Neural cell (in vitro differentiated cells): ENCODE results near the gene MAGI2. TPM values are rescaled to one million over a fixed set of nuclear protein-coding genes. Genes with fewer than 3 reads are reported as not detected.

ENCODE experiments used
- H2AFZ ChIP-seq: fragments of 200-600, 300-800 bp; sonication (generic), shearing (Covaris generic); 2 replicates; pipeline ENCODE4 v1.6.0; 2014; ENCODE audit warnings: low read depth, mild to moderate bottlenecking, antibody characterized with exemption, low read length, moderate library complexity
- H3F3A ChIP-seq: fragments of 200-600 bp; shearing (Covaris generic); 2 replicates; pipeline ENCODE4 v1.6.1; 2016; ENCODE audit warnings: mild to moderate bottlenecking, moderate library complexity, mixed read lengths, antibody characterized with exemption, low read length; ENCODE audit not compliant: insufficient read depth, poor library complexity, severe bottlenecking
- H3K27ac ChIP-seq: fragments of 200-600, 300-800 bp; sonication (generic), shearing (Covaris generic); 2 replicates; pipeline ENCODE4 v1.5.1; 2014; ENCODE audit warnings: mild to moderate bottlenecking, low read length, moderate library complexity
- H3K27me3 ChIP-seq: fragments of 300-800, 200-600 bp; sonication (generic), shearing (Covaris generic); 2 replicates; pipeline ENCODE4 v1.6.0; 2014; ENCODE audit warnings: mild to moderate bottlenecking, low read depth, low read length, moderate library complexity; ENCODE audit not compliant: insufficient read depth
- H3K36me3 ChIP-seq: fragments of 300-800, 200-600 bp; sonication (generic), shearing (Covaris generic); 2 replicates; pipeline ENCODE4 v1.5.1; 2014; ENCODE audit warnings: mild to moderate bottlenecking, antibody characterized with exemption, low read length, moderate library complexity; ENCODE audit not compliant: insufficient read depth
- H3K4me2 ChIP-seq: fragments of 300-800, 200-600 bp; sonication (generic), shearing (Covaris generic); 2 replicates; pipeline ENCODE4 v1.6.0; 2014; ENCODE audit warnings: mild to moderate bottlenecking, low read length
- H3K4me3 ChIP-seq: fragments of 300-800, 200-600 bp; sonication (generic), shearing (Covaris generic); 2 replicates; pipeline ENCODE4 v1.5.1; 2014; ENCODE audit warnings: mild to moderate bottlenecking, low read length, moderate library complexity
- H3K79me2 ChIP-seq: fragments of 200-600 bp; shearing (Covaris generic); replicated peaks from 2 replicates; pipeline ENCODE4 v1.6.0; 2014; ENCODE audit warnings: mild to moderate bottlenecking, low read length, moderate library complexity; ENCODE audit not compliant: insufficient read depth
- H3K9ac ChIP-seq: fragments of 300-800, 200-600 bp; sonication (generic), shearing (Covaris generic); 2 replicates; pipeline ENCODE4 v1.6.1; 2016; ENCODE audit warnings: mild to moderate bottlenecking, low read length, mixed read lengths
- H3K9me2 ChIP-seq: fragments of 200-600 bp; shearing (Covaris generic); 2 replicates; pipeline ENCODE4 v1.6.1; 2016; ENCODE audit warnings: mild to moderate bottlenecking, low read length, mixed read lengths; ENCODE audit not compliant: insufficient read depth
- H3K9me3 ChIP-seq: fragments of 200-600, 300-800 bp; sonication (generic), shearing (Covaris generic); 2 replicates; pipeline ENCODE4 v1.6.1; 2016; ENCODE audit warnings: mild to moderate bottlenecking, mixed run types, low read length, moderate library complexity, mixed read lengths
- H4K20me1 ChIP-seq: fragments of 200-600 bp; shearing (Covaris generic); 2 replicates; pipeline ENCODE4 v1.6.1; 2016; ENCODE audit warnings: mild to moderate bottlenecking, mixed run types; ENCODE audit not compliant: insufficient read depth
- EP300 ChIP-seq: fragments of 450-650 bp; conservative IDR thresholded peaks from 2 replicates; pipeline ENCODE4 v1.6.1; 2014; ENCODE audit warnings: antibody characterized with exemption, mild to moderate bottlenecking, moderate library complexity; ENCODE audit not compliant: poor library complexity, severe bottlenecking
- EZH2 ChIP-seq: fragments of 200-600, 300-800 bp; shearing (Covaris generic), sonication (generic); IDR thresholded peaks from 2 replicates; pipeline ENCODE4 v1.6.1; 2014; ENCODE audit warnings: antibody characterized with exemption, low read length, borderline replicate concordance, mild to moderate bottlenecking; ENCODE audit not compliant: insufficient read depth, poor library complexity, severe bottlenecking
- MXI1 ChIP-seq: fragments of 450-650 bp; conservative IDR thresholded peaks from 2 replicates; pipeline ENCODE4 v1.6.1; 2014; ENCODE audit warnings: antibody characterized with exemption, mild to moderate bottlenecking; ENCODE audit not compliant: poor library complexity, severe bottlenecking
- POLR2AphosphoS5 ChIP-seq: IDR thresholded peaks from 2 replicates; pipeline ENCODE4 v1.6.1; 2012
- RAD21 ChIP-seq: fragments of 450-650 bp; conservative IDR thresholded peaks from 2 replicates; pipeline ENCODE4 v1.6.1; 2014; ENCODE audit warnings: antibody characterized with exemption, mild to moderate bottlenecking, moderate library complexity
- SMC3 ChIP-seq: fragments of 450-650 bp; conservative IDR thresholded peaks from 2 replicates; pipeline ENCODE4 v1.6.1; 2014; ENCODE audit warnings: antibody characterized with exemption, mild to moderate bottlenecking, moderate library complexity; ENCODE audit not compliant: poor library complexity
- polyA plus RNA-seq: library from polyadenylated mRNA; depleted of rRNA; stranded (reverse); fragments of >200 nt; gene quantifications from 2 replicates; pipeline ENCODE4 v1.2.3, GENCODE V29; 2014
- TF ChIP-seq, protein P1 (sequence below): fragments of 450-650 bp; IDR thresholded peaks from 2 replicates; pipeline ENCODE4 v1.5.1; 2014; ENCODE audit warnings: antibody characterized with exemption, mild to moderate bottlenecking, moderate library complexity; ENCODE audit not compliant: poor library complexity, severe bottlenecking
- TF ChIP-seq, protein P2 (sequence below): IDR thresholded peaks from 2 replicates; pipeline ENCODE4 v1.6.1; 2012; ENCODE audit warnings: borderline replicate concordance

The MAGI2 gene
- polyA plus RNA-seq, 1 donor from 2014 or later: 19.3 TPM

DNA sequence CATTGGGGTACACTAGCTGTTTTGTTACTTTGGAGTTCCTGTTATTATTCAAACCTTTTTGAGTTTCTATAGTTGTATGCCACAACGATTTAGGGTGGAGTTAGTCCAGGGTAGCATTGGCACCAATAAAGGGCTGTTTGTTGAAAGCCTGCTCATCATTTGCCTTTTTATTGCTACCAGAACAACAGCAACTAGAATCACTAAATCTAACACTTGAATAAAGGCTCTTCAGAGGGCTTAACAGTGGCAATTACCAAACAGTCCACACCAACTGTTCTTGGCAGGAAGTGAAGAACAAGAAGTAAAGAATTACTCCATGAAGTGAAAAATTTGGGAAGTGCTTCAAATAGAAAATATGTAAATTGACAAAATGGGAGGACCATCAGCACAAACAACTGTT lies 1033.5 kb downstream of the MAGI2 start:
- Histone ChIP-seq H3K4me3 (no peak overlapping the region), H3K79me2 (no peaks in the 10 kb centered on the region), H3K36me3 (no peaks in the 10 kb centered on the region), H3K9me3 (no peaks in the 10 kb centered on the region), H3F3A (no peaks in the 10 kb centered on the region), H3K27ac (no peak overlapping the region), H3K9me2 (no peaks in the 10 kb centered on the region), H3K4me2 (no peak overlapping the region), H3K27me3 (no peaks in the 10 kb centered on the region), H4K20me1 (no peaks in the 10 kb centered on the region), H2AFZ (no peak overlapping the region), H3K9ac (no peak overlapping the region)
- TF ChIP-seq MXI1 (no peak), POLR2AphosphoS5 (no peak), RAD21 (no peak), SMC3 (no peak), EP300 (no peak)
- TF ChIP-seq, protein P1, sequence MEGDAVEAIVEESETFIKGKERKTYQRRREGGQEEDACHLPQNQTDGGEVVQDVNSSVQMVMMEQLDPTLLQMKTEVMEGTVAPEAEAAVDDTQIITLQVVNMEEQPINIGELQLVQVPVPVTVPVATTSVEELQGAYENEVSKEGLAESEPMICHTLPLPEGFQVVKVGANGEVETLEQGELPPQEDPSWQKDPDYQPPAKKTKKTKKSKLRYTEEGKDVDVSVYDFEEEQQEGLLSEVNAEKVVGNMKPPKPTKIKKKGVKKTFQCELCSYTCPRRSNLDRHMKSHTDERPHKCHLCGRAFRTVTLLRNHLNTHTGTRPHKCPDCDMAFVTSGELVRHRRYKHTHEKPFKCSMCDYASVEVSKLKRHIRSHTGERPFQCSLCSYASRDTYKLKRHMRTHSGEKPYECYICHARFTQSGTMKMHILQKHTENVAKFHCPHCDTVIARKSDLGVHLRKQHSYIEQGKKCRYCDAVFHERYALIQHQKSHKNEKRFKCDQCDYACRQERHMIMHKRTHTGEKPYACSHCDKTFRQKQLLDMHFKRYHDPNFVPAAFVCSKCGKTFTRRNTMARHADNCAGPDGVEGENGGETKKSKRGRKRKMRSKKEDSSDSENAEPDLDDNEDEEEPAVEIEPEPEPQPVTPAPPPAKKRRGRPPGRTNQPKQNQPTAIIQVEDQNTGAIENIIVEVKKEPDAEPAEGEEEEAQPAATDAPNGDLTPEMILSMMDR: no peak
- TF ChIP-seq, protein P2, sequence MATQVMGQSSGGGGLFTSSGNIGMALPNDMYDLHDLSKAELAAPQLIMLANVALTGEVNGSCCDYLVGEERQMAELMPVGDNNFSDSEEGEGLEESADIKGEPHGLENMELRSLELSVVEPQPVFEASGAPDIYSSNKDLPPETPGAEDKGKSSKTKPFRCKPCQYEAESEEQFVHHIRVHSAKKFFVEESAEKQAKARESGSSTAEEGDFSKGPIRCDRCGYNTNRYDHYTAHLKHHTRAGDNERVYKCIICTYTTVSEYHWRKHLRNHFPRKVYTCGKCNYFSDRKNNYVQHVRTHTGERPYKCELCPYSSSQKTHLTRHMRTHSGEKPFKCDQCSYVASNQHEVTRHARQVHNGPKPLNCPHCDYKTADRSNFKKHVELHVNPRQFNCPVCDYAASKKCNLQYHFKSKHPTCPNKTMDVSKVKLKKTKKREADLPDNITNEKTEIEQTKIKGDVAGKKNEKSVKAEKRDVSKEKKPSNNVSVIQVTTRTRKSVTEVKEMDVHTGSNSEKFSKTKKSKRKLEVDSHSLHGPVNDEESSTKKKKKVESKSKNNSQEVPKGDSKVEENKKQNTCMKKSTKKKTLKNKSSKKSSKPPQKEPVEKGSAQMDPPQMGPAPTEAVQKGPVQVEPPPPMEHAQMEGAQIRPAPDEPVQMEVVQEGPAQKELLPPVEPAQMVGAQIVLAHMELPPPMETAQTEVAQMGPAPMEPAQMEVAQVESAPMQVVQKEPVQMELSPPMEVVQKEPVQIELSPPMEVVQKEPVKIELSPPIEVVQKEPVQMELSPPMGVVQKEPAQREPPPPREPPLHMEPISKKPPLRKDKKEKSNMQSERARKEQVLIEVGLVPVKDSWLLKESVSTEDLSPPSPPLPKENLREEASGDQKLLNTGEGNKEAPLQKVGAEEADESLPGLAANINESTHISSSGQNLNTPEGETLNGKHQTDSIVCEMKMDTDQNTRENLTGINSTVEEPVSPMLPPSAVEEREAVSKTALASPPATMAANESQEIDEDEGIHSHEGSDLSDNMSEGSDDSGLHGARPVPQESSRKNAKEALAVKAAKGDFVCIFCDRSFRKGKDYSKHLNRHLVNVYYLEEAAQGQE: no peak

DNA sequence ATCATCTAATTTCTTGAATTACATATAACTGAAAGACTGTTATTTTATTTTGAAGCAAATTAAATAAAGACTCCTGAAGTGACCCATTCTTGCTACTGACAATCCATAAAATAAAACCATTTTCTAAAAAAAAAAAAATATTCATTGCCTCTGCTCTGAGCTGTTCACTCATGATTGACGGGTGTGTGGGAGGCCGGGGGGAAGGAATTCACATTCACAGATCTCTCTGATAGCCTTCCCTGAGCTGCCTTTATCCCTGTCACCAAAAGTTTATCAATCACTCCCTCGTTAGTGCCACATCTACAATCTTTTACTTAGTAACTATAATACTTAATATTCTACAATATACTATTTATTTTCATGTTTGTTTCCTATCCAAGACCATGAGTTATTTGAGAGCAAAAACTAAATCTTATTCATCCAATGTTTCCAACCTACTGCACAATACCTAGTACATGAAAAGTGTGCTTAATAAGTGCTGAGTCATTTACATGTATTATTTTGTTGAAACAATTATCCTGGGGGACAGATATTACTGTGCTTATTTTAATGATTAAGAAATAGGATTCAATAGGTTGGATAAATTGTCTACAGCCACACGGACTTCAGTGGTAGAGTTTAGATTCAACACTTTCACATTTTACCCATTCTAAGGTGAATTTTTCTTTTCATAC lies 1036.2 kb downstream of the MAGI2 start:
- Histone ChIP-seq H3K4me2 (no peak overlapping the region), H3K9me3 (no peaks in the 10 kb centered on the region), H3K9ac (no peak overlapping the region), H4K20me1 (no peaks in the 10 kb centered on the region), H3K79me2 (no peaks in the 10 kb centered on the region), H3K27ac (no peak overlapping the region), H3F3A (no peaks in the 10 kb centered on the region), H3K27me3 (no peaks in the 10 kb centered on the region), H3K36me3 (no peaks in the 10 kb centered on the region), H3K4me3 (no peak overlapping the region), H3K9me2 (no peaks in the 10 kb centered on the region), H2AFZ (no peak overlapping the region)
- TF ChIP-seq RAD21: no peak
- TF ChIP-seq EP300: no peak
- TF ChIP-seq, protein P2: no peak
- TF ChIP-seq POLR2AphosphoS5: no peak
- no peak for TF ChIP-seq MXI1
- TF ChIP-seq EZH2: no peak
- TF ChIP-seq, protein P1: no peak
- TF ChIP-seq SMC3: no peak
